Fibroblast of lung (primary cell): Measurements from ENCODE around the gene HRH4. TPM values are rescaled to one million over a fixed set of nuclear protein-coding genes. Genes with fewer than 3 reads are reported as not detected.

ENCODE experiments used
- DNase-seq, 2 donors: peaks; one replicate each; pipeline versions ENCODE4 v3.0.0 to v3.0.0-alpha.2; 2010; ENCODE audit warnings: low read depth in 2 of 2
- H2AFZ ChIP-seq: 2 replicates; pipeline ENCODE4 v1.5.1; 2012; ENCODE audit warnings: low read length, control low read depth, inconsistent platforms
- H3K27ac ChIP-seq: 2 replicates; pipeline ENCODE4 v1.5.1; 2011; ENCODE audit warnings: low read length, control low read depth; ENCODE audit not compliant: insufficient read depth
- H3K27me3 ChIP-seq: 2 replicates; pipeline ENCODE4 v1.5.1; 2011; ENCODE audit warnings: mild to moderate bottlenecking, low read length; ENCODE audit not compliant: control insufficient read depth, insufficient read depth
- H3K36me3 ChIP-seq: 2 replicates; pipeline ENCODE4 v1.5.1; 2011; ENCODE audit warnings: low read length; ENCODE audit not compliant: control insufficient read depth, insufficient read depth
- H3K4me1 ChIP-seq: 2 replicates; pipeline ENCODE4 v1.5.1; 2011; ENCODE audit warnings: low read length; ENCODE audit not compliant: control insufficient read depth, insufficient read depth; ENCODE audit errors: extremely low read depth
- H3K4me2 ChIP-seq: 2 replicates; pipeline ENCODE4 v1.5.1; 2011; ENCODE audit warnings: low read length, control low read depth; ENCODE audit not compliant: insufficient read depth; ENCODE audit errors: extremely low read depth
- H3K4me3 ChIP-seq, 4 experiments: fragments of 200-600 bp in 1 of 4; sonication (generic) in 1 of 4; replicated peaks in 1 of 4; 2 replicates each; pipeline ENCODE4 v1.5.1; 2011 to 2016; ENCODE audit warnings: low read length in 4 of 4, low read depth in 3 of 4, mild to moderate bottlenecking in 3 of 4, control low read depth in 2 of 4, inconsistent platforms in 1 of 4, mixed read lengths in 1 of 4; ENCODE audit not compliant: insufficient read depth in 1 of 4; ENCODE audit errors: control extremely low read depth in 1 of 4
- H3K79me2 ChIP-seq: 2 replicates; pipeline ENCODE4 v1.5.1; 2012; ENCODE audit warnings: mild to moderate bottlenecking, low read length, inconsistent platforms; ENCODE audit not compliant: control insufficient read depth, insufficient read depth
- H3K9ac ChIP-seq: 2 replicates; pipeline ENCODE4 v1.5.1; 2011; ENCODE audit warnings: mild to moderate bottlenecking, low read length, control low read depth; ENCODE audit not compliant: insufficient read depth
- H3K9me3 ChIP-seq: 2 replicates; pipeline ENCODE4 v1.5.1; 2012; ENCODE audit warnings: low read depth, low read length; ENCODE audit not compliant: control insufficient read depth, insufficient read depth
- H4K20me1 ChIP-seq: 2 replicates; pipeline ENCODE4 v1.5.1; 2011; ENCODE audit warnings: low read length; ENCODE audit not compliant: control insufficient read depth, insufficient read depth; ENCODE audit errors: extremely low read depth
- CTCF ChIP-seq, 2 donors: IDR thresholded peaks in 1 of 2; conservative IDR thresholded peaks in 1 of 2; 1 replicate in 1 of 2; 2 replicates in 1 of 2; pipeline ENCODE4 v1.5.1; 2011 to 2012; ENCODE audit warnings: low read length in 2 of 2, control low read depth in 1 of 2, inconsistent platforms in 1 of 2, low read depth in 1 of 2, mild to moderate bottlenecking in 1 of 2
- EZH2 ChIP-seq: IDR thresholded peaks from 2 replicates; pipeline ENCODE4 v1.5.1; 2012; ENCODE audit warnings: low read length, control low read depth, mild to moderate bottlenecking; ENCODE audit errors: missing control alignments
- polyA plus RNA-seq, 2 donors: library from polyadenylated mRNA; depleted of rRNA in 1 of 2; stranded (reverse) in 1 of 2; unstranded in 1 of 2; fragments of >200 nt; gene quantifications; 2 replicates each; pipeline ENCODE4 v1.2.1, GENCODE V29; 2011 to 2012; ENCODE audit warnings: missing spikeins in 1 of 2
- total RNA-seq: library from RNA; depleted of rRNA; stranded (reverse); fragments of >200 nt; gene quantifications from 2 replicates; pipeline ENCODE4 v1.2.1, GENCODE V29; 2014

HRH4 gene
- total and polyA plus RNA-seq, 2 donors (not counting 1 experiment from before 2014, with no cell fraction given) = under 0.01 to 0.01 TPM

GRCh38 chr18:24428709-24429108 is 31.7 kb upstream of the HRH4 start:
- Histone ChIP-seq H3K4me2 (no peak overlapping the region), H3K36me3 (peaks cover 1% of the 10 kb centered on the region), H3K27me3 (no peaks in the 10 kb centered on the region), H3K4me3 (no peak overlapping the region), H3K4me1 (no peaks in the 10 kb centered on the region), H4K20me1 (no peaks in the 10 kb centered on the region), H3K9ac (no peak overlapping the region), H3K79me2 (peaks cover 2% of the 10 kb centered on the region), H2AFZ (no peak overlapping the region), H3K9me3 (no peaks in the 10 kb centered on the region), H3K27ac (no peak overlapping the region)
- no peak for DNase-seq
- TF ChIP-seq EZH2 (no peak), CTCF (conservative IDR thresholded peaks at IDR 0.05 in 1 of 2, IDR thresholded peaks at IDR 0.05 in 1 of 2; ENCODE audit: low read depth in 1 of 2, low read length in 2 of 2) (no peak)

- H4K20me1 ChIP-seq = no peaks in the 10 kb centered on the region
- no peaks in the 10 kb centered on the region for H3K4me1 ChIP-seq
- no peak overlapping the region for H3K4me2 ChIP-seq
- DNase-seq = no peak
- H3K9me3 ChIP-seq = no peaks in the 10 kb centered on the region
- H3K9ac ChIP-seq = no peak overlapping the region
- TF ChIP-seq EZH2 (no peak), CTCF (conservative IDR thresholded peaks at IDR 0.05 in 1 of 2, IDR thresholded peaks at IDR 0.05 in 1 of 2; ENCODE audit: low read depth in 1 of 2, low read length in 2 of 2) (no peak)
- no peak overlapping the region for H2AFZ ChIP-seq
- H3K27me3 ChIP-seq = no peaks in the 10 kb centered on the region
- H3K79me2 ChIP-seq = peaks cover 2% of the 10 kb centered on the region
- no peak overlapping the region for H3K4me3 ChIP-seq
- peaks cover 1% of the 10 kb centered on the region for H3K36me3 ChIP-seq
- no peak overlapping the region for H3K27ac ChIP-seq
Observed at GRCh38 chr18:24429188-24429587, 31.2 kb upstream of the HRH4 start.

- Histone ChIP-seq H2AFZ (no peak overlapping the region), H3K9me3 (no peaks in the 10 kb centered on the region), H3K79me2 (no peaks in the 10 kb centered on the region), H3K4me2 (no peak overlapping the region), H3K4me1 (no peaks in the 10 kb centered on the region), H3K9ac (no peak overlapping the region), H3K27ac (no peak overlapping the region), H3K4me3 (no peak overlapping the region), H3K36me3 (peaks cover 1% of the 10 kb centered on the region), H4K20me1 (no peaks in the 10 kb centered on the region), H3K27me3 (no peaks in the 10 kb centered on the region)
- no peak for DNase-seq
- TF ChIP-seq EZH2 (no peak), CTCF (conservative IDR thresholded peaks at IDR 0.05 in 1 of 2, IDR thresholded peaks at IDR 0.05 in 1 of 2; ENCODE audit: low read depth in 1 of 2, low read length in 2 of 2) (no peak)
Observed at GRCh38 chr18:24432618-24433017, 27.8 kb upstream of the HRH4 start.
